Keratinocyte (primary cell): ENCODE measurements around the gene DBF4.

ENCODE experiments used
- CTCF ChIP-seq, 3 experiments: IDR thresholded peaks in 1 of 3; conservative IDR thresholded peaks in 1 of 3; optimal IDR thresholded peaks in 1 of 3; 2 replicates in 2 of 3; 3 replicates in 1 of 3; pipeline versions ENCODE3 to v1.5.1; 2011; ENCODE audit warnings: low read length in 3 of 3, mild to moderate bottlenecking in 3 of 3, moderate library complexity in 2 of 3, control low read depth in 1 of 3, inconsistent platforms in 1 of 3; ENCODE audit not compliant: insufficient read depth in 2 of 3; ENCODE audit errors: extremely low read depth in 1 of 3
- EZH2 ChIP-seq: IDR thresholded peaks from one replicate; pipeline ENCODE4 v1.6.1; 2012; ENCODE audit warnings: inconsistent platforms, mild to moderate bottlenecking, low read length, moderate library complexity

- TF ChIP-seq CTCF (optimal IDR thresholded peaks at IDR 0.05 in 1 of 3, IDR thresholded peaks at IDR 0.05 in 1 of 3, conservative IDR thresholded peaks at IDR 0.05 in 1 of 3; ENCODE audit: extremely low read depth in 1 of 3, insufficient read depth in 2 of 3, low read length in 3 of 3) (no peak), EZH2 (no peak)
Observed at GRCh38 chr7:87919875-87920274, 43.6 kb downstream of the DBF4 start.
